Activated CD4-positive, alpha-beta T cell treated with anti-CD3 and anti-CD28 coated beads, Interleukin-2, amount 50 U/mL, for 16 hours (primary cell): ENCODE data around the gene GLCE.
"Not testable (repeated sequence)": the region's sequence is repeated elsewhere in the genome, so short reads cannot be mapped to it uniquely, and the experiment has no call there.

Source experiments
- DNase-seq: peaks from one replicate; pipeline ENCODE4 v3.0.0-alpha.2; 2020

GLCE gene

GRCh38 chr15:69161079-69161877, 843 bp downstream of the GLCE start:
- DNase-seq = peak; percentile 1

- DNase-seq = no peak
Measured at GRCh38 chr15:69161878-69162213, 1.4 kb downstream of the GLCE start.

- DNase-seq = no peak
Measured at GRCh38 chr15:69163141-69163669, 2.8 kb downstream of the GLCE start.

- no peak for DNase-seq
Measured at GRCh38 chr15:69164807-69165636, 4.6 kb downstream of the GLCE start.

GRCh38 chr15:69165637-69166025, 5.2 kb downstream of the GLCE start:
- no peak for DNase-seq

- no peak for DNase-seq
Measured at GRCh38 chr15:69167218-69167846, 6.9 kb downstream of the GLCE start.

GRCh38 chr15:69168361-69168760, 7.9 kb downstream of the GLCE start:
- not testable (repeated sequence) for DNase-seq

GRCh38 chr15:69169540-69169939, 9.1 kb downstream of the GLCE start:
- not testable (repeated sequence) for DNase-seq

GRCh38 chr15:69170597-69170996, 10.2 kb downstream of the GLCE start:
- no peak for DNase-seq

GRCh38 chr15:69172847-69173246, 12.4 kb downstream of the GLCE start:
- DNase-seq = no peak

- DNase-seq = no peak
Measured at GRCh38 chr15:69175536-69175935, 15.1 kb downstream of the GLCE start.

- DNase-seq = no peak
Measured at GRCh38 chr15:69181424-69181823, 21.0 kb downstream of the GLCE start.

GRCh38 chr15:69185216-69185615, 24.8 kb downstream of the GLCE start:
- no peak for DNase-seq

- no peak for DNase-seq
Measured at GRCh38 chr15:69185706-69186105, 25.3 kb downstream of the GLCE start.

GRCh38 chr15:69189157-69189556, 28.7 kb downstream of the GLCE start:
- no peak for DNase-seq

- DNase-seq = no peak
Measured at GRCh38 chr15:69190091-69190490, 29.7 kb downstream of the GLCE start.

- no peak for DNase-seq
Measured at GRCh38 chr15:69190504-69190903, 30.1 kb downstream of the GLCE start.

- no peak for DNase-seq
Measured at GRCh38 chr15:69194025-69194827, 33.8 kb downstream of the GLCE start.

GRCh38 chr15:69194854-69195253, 34.4 kb downstream of the GLCE start:
- DNase-seq = no peak

GRCh38 chr15:69200832-69201745, 40.7 kb downstream of the GLCE start:
- DNase-seq = no peak

- DNase-seq = no peak
Measured at GRCh38 chr15:69206079-69206478, 45.6 kb downstream of the GLCE start.

GRCh38 chr15:69209661-69210060, 49.2 kb downstream of the GLCE start:
- DNase-seq = no peak
